Measurements from ENCODE around the gene GM2A. TPM values are rescaled to one million over a fixed set of nuclear protein-coding genes. Genes with fewer than 3 reads are reported as not detected.

GM2A gene
- total RNA-seq, 1 experiment from 2014 or later, result 24.5 TPM

- Histone ChIP-seq H3K79me2 (ENCODE audit: low read depth) (no peaks in the 10 kb centered on the region), H3K9me3 (ENCODE audit: insufficient read depth, low read depth) (no peaks in the 10 kb centered on the region), H3K36me3 (ENCODE audit: low read depth) (no peaks in the 10 kb centered on the region), H4K20me1 (ENCODE audit: insufficient read depth) (no peaks in the 10 kb centered on the region), H3K4me1 (replicated peaks; ENCODE audit: insufficient read depth) (peaks cover 8% of the 10 kb centered on the region), H3K4me3 (no peak overlapping the region), H3K9me2 (ENCODE audit: insufficient read depth) (no peaks in the 10 kb centered on the region), H3K27me3 (ENCODE audit: insufficient read depth, low read depth) (no peaks in the 10 kb centered on the region), H3K27ac (no peak overlapping the region), H3F3A (ENCODE audit: insufficient read depth, low read depth) (no peaks in the 10 kb centered on the region), H3K4me2 (no peak overlapping the region), H2AFZ (no peak overlapping the region)
- intact Hi-C loops (cut with micrococcal nuclease; ENCODE audit: unreplicated experiment), result no loop called here
- no peak for DNase-seq
- POLR2A ChIA-PET (ENCODE audit: unreplicated experiment), result no interaction called here
- TF ChIP-seq EZH2 (IDR thresholded peaks at IDR 0.05; ENCODE audit: low read depth), result no peak
- peak; percentile 27; the same call in 1 of the 2 replicates for TF ChIP-seq CTCF (conservative IDR thresholded peaks at IDR 0.05)
- CTCF ChIA-PET, result no interaction called here
- no TSS peak for BruUV-seq (replicated peaks)
Measured at GRCh38 chr5:151284392-151284967, 31.5 kb downstream of the GM2A start.

- Histone ChIP-seq H3K79me2 (ENCODE audit: low read depth) (no peaks in the 10 kb centered on the region), H4K20me1 (ENCODE audit: insufficient read depth) (no peaks in the 10 kb centered on the region), H3K4me3 (no peak overlapping the region), H3K4me1 (replicated peaks; ENCODE audit: insufficient read depth) (peaks cover 8% of the 10 kb centered on the region), H2AFZ (no peak overlapping the region), H3K9me3 (ENCODE audit: insufficient read depth, low read depth) (no peaks in the 10 kb centered on the region), H3K36me3 (ENCODE audit: low read depth) (no peaks in the 10 kb centered on the region), H3F3A (ENCODE audit: insufficient read depth, low read depth) (no peaks in the 10 kb centered on the region), H3K4me2 (peak overlapping the region; percentile 29), H3K27me3 (ENCODE audit: insufficient read depth, low read depth) (no peaks in the 10 kb centered on the region), H3K9me2 (ENCODE audit: insufficient read depth) (no peaks in the 10 kb centered on the region), H3K27ac (no peak overlapping the region)
- intact Hi-C loops (cut with micrococcal nuclease; ENCODE audit: unreplicated experiment), result no loop called here
- TF ChIP-seq CTCF (conservative IDR thresholded peaks at IDR 0.05), result no peak
- TF ChIP-seq EZH2 (IDR thresholded peaks at IDR 0.05; ENCODE audit: low read depth), result no peak
- no TSS peak for BruUV-seq (replicated peaks)
- DNase-seq, result no peak
- CTCF ChIA-PET, result no interaction called here
- POLR2A ChIA-PET (ENCODE audit: unreplicated experiment), result no interaction called here
Measured at GRCh38 chr5:151285683-151286082, 32.7 kb downstream of the GM2A start.

- ChIA-PET POLR2A (ENCODE audit: unreplicated experiment) (interaction anchor here (0.6 kb wide), 1 partner anchor 12 kb away, joined by 3 read pairs; no protein-coding TSS in a partner anchor), CTCF (no interaction called here)
- Histone ChIP-seq H3K27me3 (ENCODE audit: insufficient read depth, low read depth) (no peaks in the 10 kb centered on the region), H3K79me2 (ENCODE audit: low read depth) (no peaks in the 10 kb centered on the region), H4K20me1 (ENCODE audit: insufficient read depth) (no peaks in the 10 kb centered on the region), H3K4me3 (no peak overlapping the region), H3K9me3 (ENCODE audit: insufficient read depth, low read depth) (no peaks in the 10 kb centered on the region), H3K4me1 (replicated peaks; ENCODE audit: insufficient read depth) (peaks cover 8% of the 10 kb centered on the region), H2AFZ (no peak overlapping the region), H3K36me3 (ENCODE audit: low read depth) (no peaks in the 10 kb centered on the region), H3F3A (ENCODE audit: insufficient read depth, low read depth) (no peaks in the 10 kb centered on the region), H3K4me2 (peak overlapping the region; percentile 29; the same call in 1 of the 2 replicates), H3K9me2 (ENCODE audit: insufficient read depth) (no peaks in the 10 kb centered on the region), H3K27ac (no peak overlapping the region)
- TF ChIP-seq EZH2 (IDR thresholded peaks at IDR 0.05; ENCODE audit: low read depth) (no peak), CTCF (conservative IDR thresholded peaks at IDR 0.05) (no peak)
- no TSS peak for BruUV-seq (replicated peaks)
- DNase-seq, result no peak
- intact Hi-C loops (cut with micrococcal nuclease; ENCODE audit: unreplicated experiment), result no loop called here
Measured at GRCh38 chr5:151286246-151286645, 33.3 kb downstream of the GM2A start.
